HG03439 (cell line): ENCODE measurements around the gene NKX2-2.
A peak's percentile ranks its signal among the peaks of the same experiment; 100 is the strongest.
"Not testable (repeated sequence)": the region's sequence is repeated elsewhere in the genome, so short reads cannot be mapped to it uniquely, and the experiment has no call there.

Experiments used
- ATAC-seq: cut with Tn5 transposase; IDR thresholded peaks from one replicate; pipeline ENCODE4 v1.9.1; 2021; ENCODE audit warnings: mild to moderate bottlenecking, moderate library complexity; ENCODE audit not compliant: unreplicated experiment

The NKX2-2 gene

GRCh38 chr20:21509597-21510371 lies 4.1 kb downstream of the NKX2-2 start:
- no peak for ATAC-seq

GRCh38 chr20:21509079-21509596 lies 4.7 kb downstream of the NKX2-2 start:
- ATAC-seq: no peak

- no peak for ATAC-seq
Measured at GRCh38 chr20:21508230-21509078, 5.4 kb downstream of the NKX2-2 start.

GRCh38 chr20:21507400-21508229 lies 6.2 kb downstream of the NKX2-2 start:
- no peak for ATAC-seq

GRCh38 chr20:21505810-21506530 lies 7.9 kb downstream of the NKX2-2 start:
- no peak for ATAC-seq

GRCh38 chr20:21505161-21505809 lies 8.6 kb downstream of the NKX2-2 start:
- peak; percentile 45 for ATAC-seq

- ATAC-seq: no peak
Measured at GRCh38 chr20:21504323-21504722, 9.5 kb downstream of the NKX2-2 start.

- peak; percentile 75 for ATAC-seq
Measured at GRCh38 chr20:21503345-21503744, 10.5 kb downstream of the NKX2-2 start.

GRCh38 chr20:21501184-21501583 lies 12.7 kb downstream of the NKX2-2 start:
- ATAC-seq: no peak

GRCh38 chr20:21500599-21500998 lies 13.3 kb downstream of the NKX2-2 start:
- ATAC-seq: no peak

GRCh38 chr20:21499641-21500040 lies 14.2 kb downstream of the NKX2-2 start:
- ATAC-seq: no peak

- ATAC-seq: no peak
Measured at GRCh38 chr20:21498635-21499034, 15.2 kb downstream of the NKX2-2 start.

- no peak for ATAC-seq
Measured at GRCh38 chr20:21498195-21498594, 15.7 kb downstream of the NKX2-2 start.

- ATAC-seq: no peak
Measured at GRCh38 chr20:21496452-21496851, 17.4 kb downstream of the NKX2-2 start.

GRCh38 chr20:21493049-21493448 lies 20.8 kb downstream of the NKX2-2 start:
- no peak for ATAC-seq

GRCh38 chr20:21490105-21490504 lies 23.8 kb downstream of the NKX2-2 start:
- no peak for ATAC-seq

- ATAC-seq: not testable (repeated sequence)
Measured at GRCh38 chr20:21480144-21480543, 33.7 kb downstream of the NKX2-2 start.

- no peak for ATAC-seq
Measured at GRCh38 chr20:21465799-21466198, 48.1 kb downstream of the NKX2-2 start.

- ATAC-seq: no peak
Measured at GRCh38 chr20:21464916-21465315, 48.9 kb downstream of the NKX2-2 start.
